Esophagus muscularis mucosa (tissue), 4 donors: ENCODE measurements around the gene STT3B.

Experiments
- EP300 ChIP-seq: sonication (generic); formaldehyde crosslinking; IDR thresholded peaks from one replicate; pipeline ENCODE4 v1.6.1; 2017; ENCODE audit warnings: antibody characterized with exemption
- POLR2A ChIP-seq: fragments of 450-650 bp; IDR thresholded peaks from one replicate; pipeline ENCODE4 v1.6.1; 2017; ENCODE audit warnings: antibody characterized with exemption, moderate library complexity, mild to moderate bottlenecking, low read depth
- POLR2AphosphoS5 ChIP-seq, 2 donors: sonication (generic); formaldehyde crosslinking; IDR thresholded peaks; one replicate each; pipeline ENCODE4 v1.6.1; 2017; ENCODE audit warnings: antibody characterized with exemption in 2 of 2
- TF ChIP-seq, protein P1 (sequence below), 3 experiments: fragments of 200-600 bp in 2 of 3; fragments of 450-650 bp in 1 of 3; sonication (generic) in 2 of 3; IDR thresholded peaks; one replicate each; pipeline ENCODE4 v1.5.1; 2017 to 2019; ENCODE audit warnings: antibody characterized with exemption in 3 of 3, mild to moderate bottlenecking in 2 of 3, moderate library complexity in 1 of 3

DNA sequence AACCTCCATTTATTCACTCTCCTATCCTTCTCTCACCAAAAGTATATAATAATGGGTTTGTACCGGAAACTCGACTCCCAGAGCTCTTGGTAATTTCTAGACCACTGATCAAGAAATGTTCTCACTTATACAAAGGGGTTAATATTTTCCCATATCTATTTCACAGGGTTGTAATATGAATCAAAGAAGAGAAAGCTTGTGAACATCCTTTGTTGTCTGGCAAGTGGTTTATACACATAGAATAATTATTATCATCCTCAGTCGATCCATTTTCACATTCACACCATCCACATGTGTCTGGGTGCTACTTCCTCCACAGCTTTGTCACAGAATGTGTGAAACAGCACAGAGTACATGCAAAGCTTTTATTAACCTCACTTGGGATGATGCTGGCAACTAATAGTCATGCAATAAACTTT is 29.9 kb upstream of the STT3B start:
- TF ChIP-seq, protein P1, sequence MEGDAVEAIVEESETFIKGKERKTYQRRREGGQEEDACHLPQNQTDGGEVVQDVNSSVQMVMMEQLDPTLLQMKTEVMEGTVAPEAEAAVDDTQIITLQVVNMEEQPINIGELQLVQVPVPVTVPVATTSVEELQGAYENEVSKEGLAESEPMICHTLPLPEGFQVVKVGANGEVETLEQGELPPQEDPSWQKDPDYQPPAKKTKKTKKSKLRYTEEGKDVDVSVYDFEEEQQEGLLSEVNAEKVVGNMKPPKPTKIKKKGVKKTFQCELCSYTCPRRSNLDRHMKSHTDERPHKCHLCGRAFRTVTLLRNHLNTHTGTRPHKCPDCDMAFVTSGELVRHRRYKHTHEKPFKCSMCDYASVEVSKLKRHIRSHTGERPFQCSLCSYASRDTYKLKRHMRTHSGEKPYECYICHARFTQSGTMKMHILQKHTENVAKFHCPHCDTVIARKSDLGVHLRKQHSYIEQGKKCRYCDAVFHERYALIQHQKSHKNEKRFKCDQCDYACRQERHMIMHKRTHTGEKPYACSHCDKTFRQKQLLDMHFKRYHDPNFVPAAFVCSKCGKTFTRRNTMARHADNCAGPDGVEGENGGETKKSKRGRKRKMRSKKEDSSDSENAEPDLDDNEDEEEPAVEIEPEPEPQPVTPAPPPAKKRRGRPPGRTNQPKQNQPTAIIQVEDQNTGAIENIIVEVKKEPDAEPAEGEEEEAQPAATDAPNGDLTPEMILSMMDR (IDR thresholded peaks at IDR 0.05), result no peak
- TF ChIP-seq POLR2A (no peak), POLR2AphosphoS5 (IDR thresholded peaks at IDR 0.05) (no peak), EP300 (no peak)
